Right lung (tissue), 5 donors: ENCODE measurements around the gene EPHA4. TPM values are rescaled to one million over a fixed set of nuclear protein-coding genes. Genes with fewer than 3 reads are reported as not detected.

ENCODE experiments used
- DNase-seq, 2 donors: peaks; one replicate each; pipeline ENCODE4 v3.0.0-alpha.2; 2013
- polyA plus RNA-seq, 5 donors: library from polyadenylated mRNA; unstranded; fragments of 120-200 nt; gene quantifications; one replicate each; pipeline versions ENCODE4 v1.2.1 to v1.2.3, GENCODE V29; 2013; ENCODE audit warnings: inconsistent platforms in 1 of 5, low replicate concordance in 1 of 5; ENCODE audit not compliant: insufficient read length in 5 of 5, insufficient read depth in 1 of 5

Gene EPHA4
- polyA plus RNA-seq, 5 donors: 18.6 to 28.5 (median 27.8) TPM

- DNase-seq: no peak
These were observed 66.5 kb downstream of the EPHA4 start for GRCh38 chr2:221505605-221506004.

DNA sequence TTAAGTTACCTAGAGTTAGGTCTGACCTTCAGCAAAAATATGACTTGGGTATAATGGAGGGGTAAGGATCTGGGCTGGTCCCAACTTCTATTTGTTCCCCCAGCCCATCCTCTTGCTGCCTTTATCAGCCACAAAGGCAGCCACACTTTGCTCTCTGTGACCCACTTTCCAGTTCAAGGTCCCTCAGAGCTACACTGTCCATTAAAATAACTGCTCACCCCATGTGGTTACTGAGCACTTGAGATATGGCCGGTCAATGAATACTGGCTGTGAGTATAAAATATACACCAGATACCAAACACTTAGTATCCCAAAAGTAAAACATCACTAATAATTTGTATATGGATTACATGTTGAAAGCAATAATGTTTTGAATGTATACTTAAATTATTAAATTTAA lies 67.2 kb downstream of the EPHA4 start:
- no peak for DNase-seq

- DNase-seq: no peak
These were observed 68.1 kb downstream of the EPHA4 start for GRCh38 chr2:221503965-221504364.

DNA sequence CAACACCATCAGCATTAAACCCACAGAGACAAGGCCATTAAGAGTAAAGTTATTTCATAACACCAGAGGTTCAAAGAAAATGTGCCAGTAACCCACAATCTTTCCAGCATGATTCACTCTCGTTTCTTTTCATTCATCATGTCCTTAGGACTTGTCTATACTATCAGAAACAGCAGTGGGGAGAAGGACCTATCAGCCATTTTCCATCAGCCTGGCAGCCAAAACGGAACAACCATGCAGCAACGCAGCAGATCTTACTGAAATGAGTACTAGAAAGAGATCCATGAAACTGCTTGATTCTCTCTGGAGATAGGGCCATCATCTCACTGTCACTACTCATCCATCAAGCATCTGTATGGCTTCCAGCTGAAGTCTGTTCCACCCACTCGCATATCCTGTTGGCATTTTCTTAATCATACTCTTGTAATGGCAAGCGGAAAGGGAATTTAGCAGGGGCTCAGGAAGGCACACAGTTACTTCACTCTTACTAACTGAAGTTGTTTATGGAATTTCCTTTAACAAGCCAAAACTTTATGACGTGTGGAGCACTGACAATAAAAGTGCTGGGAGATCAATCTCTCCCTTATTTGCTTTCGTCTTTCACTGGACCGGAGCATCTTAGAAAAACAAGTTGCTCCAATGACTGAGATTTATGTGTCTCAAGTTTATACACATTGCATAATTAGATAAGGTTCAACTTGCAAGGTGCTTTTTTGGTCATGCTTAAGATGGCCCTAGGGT lies 69.7 kb downstream of the EPHA4 start:
- no peak for DNase-seq

DNA sequence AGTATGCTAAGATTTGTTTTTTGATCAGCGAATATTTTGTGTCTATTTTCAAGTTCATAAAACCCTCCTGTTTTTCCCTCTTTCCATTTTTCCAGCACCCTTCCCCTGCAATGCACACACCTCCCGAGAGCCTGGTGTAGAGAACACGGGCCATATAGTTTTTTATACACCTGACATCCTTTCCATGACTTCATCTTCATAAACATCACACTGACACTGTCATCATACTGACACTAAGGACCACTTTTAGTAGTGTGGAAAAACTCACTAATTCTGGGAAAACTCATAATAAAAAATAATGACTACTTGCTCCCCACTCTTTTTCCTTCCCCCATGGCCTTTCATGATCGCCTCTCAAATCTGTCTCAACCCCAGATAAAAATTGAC lies 70.2 kb downstream of the EPHA4 start:
- no peak for DNase-seq

GRCh38 chr2:221501210-221501882 lies 70.8 kb downstream of the EPHA4 start:
- no peak for DNase-seq

- DNase-seq: no peak
These were observed 71.4 kb downstream of the EPHA4 start for GRCh38 chr2:221500501-221501209.

GRCh38 chr2:221495731-221496130 lies 76.4 kb downstream of the EPHA4 start:
- no peak for DNase-seq

DNA sequence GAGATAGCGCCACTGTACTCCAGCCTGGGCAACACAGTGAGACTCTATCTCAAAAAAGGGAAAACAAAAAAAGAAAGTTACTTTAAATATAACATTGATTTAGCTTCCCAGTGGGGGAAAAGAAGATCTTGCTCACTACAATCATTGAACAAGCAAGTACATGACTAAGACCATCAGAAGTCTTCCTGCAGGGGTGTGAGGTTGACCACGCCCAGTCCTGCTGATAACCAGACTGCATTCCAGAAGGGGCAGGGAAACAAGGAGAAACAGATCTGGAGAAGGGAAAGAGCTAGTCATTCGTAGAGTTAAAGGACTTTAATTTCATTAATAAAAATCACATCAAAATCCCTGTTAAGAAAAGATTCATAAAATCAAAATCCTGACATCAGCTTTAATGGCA lies 77.5 kb downstream of the EPHA4 start:
- no peak for DNase-seq

DNA sequence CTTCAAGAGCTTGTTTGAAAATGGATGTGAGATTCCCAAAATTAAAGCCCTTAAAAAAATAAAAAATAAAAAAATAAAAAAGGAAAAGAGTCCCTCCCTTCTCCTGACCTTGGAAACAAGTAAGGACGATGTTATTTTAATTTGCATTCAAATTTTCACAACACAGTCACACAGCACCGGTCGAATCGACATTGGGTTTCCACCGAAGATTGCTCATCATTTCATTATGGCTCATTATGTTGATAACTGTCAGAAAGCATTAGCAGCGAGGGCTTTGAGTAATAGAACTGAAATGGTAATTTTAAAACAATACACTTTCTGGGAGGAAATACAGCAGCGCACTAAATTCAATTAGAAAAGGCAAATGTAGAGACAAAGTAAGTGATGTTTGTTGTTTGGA lies 78.7 kb downstream of the EPHA4 start:
- DNase-seq: no peak

DNA sequence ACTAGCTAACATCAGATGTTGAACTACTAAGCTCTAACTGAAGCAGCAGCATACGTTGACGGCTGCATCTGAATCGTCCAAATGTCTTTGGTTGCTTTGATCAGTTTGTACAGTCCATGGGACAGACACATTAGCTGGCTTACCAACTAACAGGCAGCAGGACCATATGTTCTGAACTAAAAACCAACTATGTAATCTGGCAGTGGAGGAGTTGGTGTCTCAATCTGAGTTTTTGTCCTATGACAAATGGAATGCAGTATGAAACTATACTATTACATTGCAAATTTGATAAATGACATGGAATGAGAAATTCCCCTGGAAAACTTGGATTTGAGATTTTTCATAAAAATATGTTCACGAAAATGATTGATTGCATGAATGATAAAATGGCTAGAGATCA lies 79.5 kb downstream of the EPHA4 start:
- DNase-seq: no peak

DNA sequence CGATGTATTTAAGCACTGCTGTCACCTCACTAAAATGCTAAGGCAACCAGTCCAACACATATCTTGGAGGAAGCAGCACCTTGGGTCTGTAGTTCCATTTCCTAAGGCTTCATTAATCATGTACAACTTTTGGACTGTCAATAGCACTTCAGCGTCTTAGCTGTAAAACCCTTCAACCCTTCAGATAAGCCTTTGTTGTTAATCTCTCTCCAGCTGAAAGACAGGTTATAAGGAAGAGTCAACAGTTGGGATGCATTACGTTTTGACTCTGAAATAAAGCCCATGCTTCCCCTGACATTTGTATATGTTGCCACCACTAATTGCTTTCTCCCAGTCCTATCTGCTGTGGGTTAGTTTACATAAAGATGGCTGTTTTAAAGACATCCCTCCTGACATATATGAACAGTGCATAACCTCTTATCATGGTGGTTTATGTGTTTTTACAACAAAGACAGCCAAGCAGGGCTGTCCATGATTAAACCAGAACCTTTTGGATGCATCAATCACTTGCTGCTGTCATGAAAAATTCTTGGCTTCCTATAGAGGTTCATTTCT lies 81.5 kb downstream of the EPHA4 start:
- DNase-seq: no peak

- DNase-seq: no peak
These were observed 83.8 kb downstream of the EPHA4 start for GRCh38 chr2:221488136-221488807.

DNA sequence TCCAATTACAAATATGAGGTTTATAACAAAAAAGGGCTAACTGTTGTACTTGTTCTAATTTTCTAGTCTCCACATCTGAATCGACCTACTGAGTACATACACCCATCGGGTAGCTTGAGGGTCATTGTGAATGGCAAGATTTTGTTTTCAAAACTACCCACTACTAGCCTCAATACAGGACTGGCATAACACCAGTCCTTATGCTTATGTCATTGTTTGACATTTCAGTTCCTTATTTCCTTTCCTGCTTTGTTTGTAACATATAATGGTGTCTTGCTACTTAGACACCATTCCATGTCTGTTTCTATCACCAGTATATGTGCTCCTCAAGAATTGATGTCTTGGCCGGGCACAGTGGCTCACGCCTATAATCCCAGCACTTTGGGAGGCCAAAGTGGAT lies 86.0 kb downstream of the EPHA4 start:
- no peak for DNase-seq

DNA sequence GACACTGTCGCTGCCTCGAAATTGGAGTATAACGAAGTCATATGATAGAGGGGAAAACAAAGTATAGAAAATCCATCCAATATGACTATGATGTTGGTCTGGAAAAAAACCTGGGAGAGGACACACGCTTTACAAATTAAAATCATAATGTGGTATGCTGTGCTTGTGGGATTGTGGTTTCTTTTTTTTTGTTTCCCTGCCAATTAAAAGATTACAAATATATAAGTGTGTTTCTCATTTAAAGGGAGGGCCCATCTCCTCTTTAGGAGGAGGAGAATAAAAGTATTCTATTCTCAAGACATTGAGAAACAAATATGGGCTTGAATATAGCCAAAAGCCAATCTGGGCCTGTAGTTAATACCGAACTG lies 86.6 kb downstream of the EPHA4 start:
- DNase-seq: no peak

GRCh38 chr2:221484761-221485502 lies 87.2 kb downstream of the EPHA4 start:
- no peak for DNase-seq

DNA sequence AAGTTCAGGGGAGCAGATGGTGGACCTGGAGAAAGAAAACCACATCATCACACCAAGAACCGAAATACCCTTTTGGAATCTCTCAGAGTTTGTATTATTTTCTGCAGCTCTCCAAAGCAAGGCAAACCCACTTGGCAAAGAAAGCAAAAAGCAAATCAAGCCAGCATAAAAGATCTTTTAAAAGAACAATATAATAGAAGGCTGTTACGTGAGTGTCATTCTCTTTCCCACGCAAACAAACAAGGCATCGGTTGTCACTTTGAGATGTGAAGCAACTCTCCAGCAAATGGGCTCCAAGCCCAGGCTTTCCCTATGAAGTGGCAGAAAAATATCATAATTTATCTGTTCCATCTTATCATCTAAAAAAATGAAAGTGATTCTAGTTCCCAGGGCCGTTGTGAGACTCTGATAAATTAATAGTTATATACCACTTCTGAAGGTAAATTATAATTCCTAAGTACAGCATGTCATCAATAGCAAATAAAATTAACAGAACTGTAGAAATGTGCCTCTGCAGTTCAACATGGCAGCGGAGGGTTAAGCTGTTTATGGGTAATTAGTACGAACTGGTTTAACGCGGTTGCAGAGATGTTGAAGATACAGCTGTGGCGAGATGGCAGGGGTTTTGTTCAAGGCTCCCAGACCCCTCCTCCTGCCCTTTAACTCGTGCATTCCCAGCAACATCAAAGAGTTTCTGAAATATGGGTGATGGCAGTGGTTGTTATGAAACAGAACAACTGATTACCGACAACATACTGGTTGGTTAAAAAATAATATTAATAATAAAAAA lies 89.2 kb downstream of the EPHA4 start:
- peak in 1 of 2 donors; percentile 25 for DNase-seq

DNA sequence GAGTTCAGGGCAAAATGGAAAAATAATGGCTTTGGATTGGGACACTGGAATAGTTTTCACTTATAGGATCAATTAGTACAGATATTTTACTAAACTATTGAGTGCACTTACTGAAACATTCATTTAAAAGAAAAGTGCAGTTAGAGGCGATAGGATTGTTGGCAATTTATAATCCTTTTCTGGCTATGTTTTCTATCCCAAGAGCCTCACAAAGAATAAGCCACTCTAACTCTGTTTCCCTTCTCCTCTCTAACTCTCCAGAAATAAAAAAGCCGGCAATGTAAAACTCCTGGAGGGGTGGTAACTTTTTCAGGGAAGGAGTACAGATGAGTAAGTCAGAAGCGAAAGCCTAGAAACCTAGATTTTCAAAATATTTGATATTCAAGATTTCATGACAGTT lies 91.3 kb downstream of the EPHA4 start:
- no peak for DNase-seq

DNA sequence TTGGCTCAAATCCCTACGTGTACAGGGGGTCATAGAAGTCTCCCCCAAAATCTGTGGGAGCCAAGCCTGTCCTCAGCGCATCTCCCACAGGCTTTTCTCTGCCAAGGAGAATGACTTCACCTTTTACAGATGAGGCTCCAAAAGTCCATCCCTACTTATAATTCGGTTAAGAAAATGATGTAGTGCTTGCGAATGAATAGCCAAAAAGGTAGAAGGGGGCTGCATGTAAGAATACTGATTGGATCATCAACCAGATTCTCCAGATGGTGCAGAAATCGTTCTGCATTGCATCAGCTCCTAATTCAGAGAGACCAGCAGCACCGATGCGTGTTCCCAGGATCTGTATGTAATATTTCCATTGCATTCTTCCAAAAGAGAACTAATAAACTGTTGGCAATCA lies 91.9 kb downstream of the EPHA4 start:
- no peak for DNase-seq

GRCh38 chr2:221478485-221478863 lies 93.6 kb downstream of the EPHA4 start:
- no peak for DNase-seq
